Smooth muscle cell (in vitro differentiated cells): ENCODE data around the gene PDS5B. TPM values are rescaled to one million over a fixed set of nuclear protein-coding genes. Genes with fewer than 3 reads are reported as not detected.

Source experiments
- DNase-seq: peaks from one replicate; lab custom pipeline; 2025; ENCODE audit not compliant: unreplicated experiment; lab: John Stamatoyannopoulos, UW
- H2AFZ ChIP-seq: fragments of 200-600 bp; sonication (generic); 2 replicates; pipeline ENCODE4 v1.6.0; 2016; ENCODE audit warnings: antibody characterized with exemption, low read depth, mild to moderate bottlenecking
- H3F3A ChIP-seq: fragments of 200-600 bp; sonication (generic); 2 replicates; pipeline ENCODE4 v1.6.0; 2017; ENCODE audit warnings: antibody characterized with exemption, low read depth
- H3K27ac ChIP-seq: fragments of 200-600 bp; sonication (generic); 2 replicates; pipeline ENCODE4 v1.5.1; 2016; ENCODE audit warnings: low read depth, mild to moderate bottlenecking
- H3K27me3 ChIP-seq: fragments of 200-600 bp; sonication (generic); 2 replicates; pipeline ENCODE4 v1.6.1; 2016; ENCODE audit warnings: low read depth, mild to moderate bottlenecking
- H3K36me3 ChIP-seq: fragments of 200-600 bp; sonication (generic); 2 replicates; pipeline ENCODE4 v1.5.1; 2016; ENCODE audit warnings: low read depth
- H3K4me1 ChIP-seq: fragments of 200-600 bp; sonication (generic); 2 replicates; pipeline ENCODE4 v1.5.1; 2016; ENCODE audit warnings: low read depth
- H3K4me2 ChIP-seq: fragments of 200-600 bp; sonication (generic); 2 replicates; pipeline ENCODE4 v1.6.0; 2016; ENCODE audit warnings: mild to moderate bottlenecking
- H3K4me3 ChIP-seq: fragments of 200-600 bp; sonication (generic); 2 replicates; pipeline ENCODE4 v1.5.1; 2016; ENCODE audit warnings: mild to moderate bottlenecking
- H3K79me2 ChIP-seq: fragments of 200-600 bp; sonication (generic); 2 replicates; pipeline ENCODE4 v1.6.0; 2016; ENCODE audit warnings: low read depth, mild to moderate bottlenecking
- H3K9ac ChIP-seq: fragments of 200-600 bp; sonication (generic); 2 replicates; pipeline ENCODE4 v1.6.0; 2016; ENCODE audit warnings: low read depth
- H3K9me3 ChIP-seq: fragments of 200-600 bp; sonication (generic); replicated peaks from 2 replicates; pipeline ENCODE4 v1.5.1; 2016; ENCODE audit warnings: low read depth
- H4K20me1 ChIP-seq: fragments of 200-600 bp; sonication (generic); 2 replicates; pipeline ENCODE4 v1.6.0; 2016; ENCODE audit warnings: low read depth
- CTCF ChIP-seq: fragments of 200-600 bp; sonication (generic); IDR thresholded peaks from 2 replicates; pipeline ENCODE4 v1.5.1; 2017; ENCODE audit warnings: borderline replicate concordance, mild to moderate bottlenecking, antibody characterized with exemption; ENCODE audit not compliant: insufficient read depth, poor library complexity, severe bottlenecking
- WGBS: methylation state at CpG from one replicate; pipeline ENCODE4 v1.1.7; 2016; ENCODE audit warnings: low lambda C conversion rate; 5-methylcytosine and 5-hydroxymethylcytosine counted together
- polyA plus RNA-seq: library from polyadenylated mRNA; unstranded; fragments of >200 nt; fragmentation: Nextera tagmentation; extraction: Ambion mirVana; gene quantifications from 2 replicates; pipeline ENCODE4 v1.2.1, GENCODE V29; 2016
- total RNA-seq: library from RNA; depleted of rRNA; stranded (reverse); fragments of >200 nt; gene quantifications from 2 replicates; pipeline ENCODE4 v1.2.3, GENCODE V29; 2014

Gene PDS5B
- total and polyA plus RNA-seq, 2 experiments from 2014 or later, result 20.5 to 38.9 TPM

- peak overlapping the region; percentile 53 for H3K27ac ChIP-seq
- no peaks in the 10 kb centered on the region for H3F3A ChIP-seq
- H3K4me3 ChIP-seq, result peak overlapping the region; percentile 96
- H3K79me2 ChIP-seq, result peaks cover 32% of the 10 kb centered on the region
- no peaks in the 10 kb centered on the region for H3K36me3 ChIP-seq
- H3K4me1 ChIP-seq, result peaks cover 29% of the 10 kb centered on the region
- peak overlapping the region; percentile 88 for H2AFZ ChIP-seq
- TF ChIP-seq CTCF, result no peak
- peak overlapping the region; percentile 57 for H3K9ac ChIP-seq
- DNase-seq, result peak; percentile 0
- WGBS, result 12% methylated on average over 8 of the region's 8 CpGs
- peak overlapping the region; percentile 90 for H3K4me2 ChIP-seq
- no peaks in the 10 kb centered on the region for H3K9me3 ChIP-seq
- H3K27me3 ChIP-seq, result no peaks in the 10 kb centered on the region
- peaks cover 30% of the 10 kb centered on the region for H4K20me1 ChIP-seq
Measured at GRCh38 chr13:32585550-32586079, 637 bp upstream of the PDS5B start.

- 1% methylated on average over 39 of the region's 74 CpGs for WGBS
- peak overlapping the region; percentile 87 for H3K9ac ChIP-seq
- H3K4me2 ChIP-seq, result peak overlapping the region; percentile 88
- no peaks in the 10 kb centered on the region for H3F3A ChIP-seq
- H3K4me3 ChIP-seq, result peak overlapping the region; percentile 96
- H3K9me3 ChIP-seq, result no peaks in the 10 kb centered on the region
- H3K36me3 ChIP-seq, result no peaks in the 10 kb centered on the region
- H2AFZ ChIP-seq, result peak overlapping the region; percentile 74
- peak; percentile 16 for DNase-seq
- peaks cover 30% of the 10 kb centered on the region for H3K4me1 ChIP-seq
- TF ChIP-seq CTCF, result no peak
- H3K27me3 ChIP-seq, result no peaks in the 10 kb centered on the region
- H3K79me2 ChIP-seq, result peaks cover 48% of the 10 kb centered on the region
- H3K27ac ChIP-seq, result peak overlapping the region; percentile 68
- peaks cover 44% of the 10 kb centered on the region for H4K20me1 ChIP-seq
Measured at GRCh38 chr13:32587011-32587810, 959 bp downstream of the PDS5B start.

- H3F3A ChIP-seq, result no peaks in the 10 kb centered on the region
- no peak for DNase-seq
- H4K20me1 ChIP-seq, result peaks cover 50% of the 10 kb centered on the region
- H3K4me3 ChIP-seq, result peak overlapping the region; percentile 96
- no peak for TF ChIP-seq CTCF
- peak overlapping the region; percentile 74 for H2AFZ ChIP-seq
- H3K4me2 ChIP-seq, result peak overlapping the region; percentile 88
- no peaks in the 10 kb centered on the region for H3K9me3 ChIP-seq
- peak overlapping the region; percentile 87 for H3K9ac ChIP-seq
- H3K36me3 ChIP-seq, result no peaks in the 10 kb centered on the region
- peaks cover 53% of the 10 kb centered on the region for H3K79me2 ChIP-seq
- H3K4me1 ChIP-seq, result peaks cover 30% of the 10 kb centered on the region
- 5% methylated on average over 8 of the region's 8 CpGs for WGBS
- H3K27me3 ChIP-seq, result no peaks in the 10 kb centered on the region
- peak overlapping the region; percentile 68 for H3K27ac ChIP-seq
Measured at GRCh38 chr13:32587811-32588170, 1.5 kb downstream of the PDS5B start.
